Fibroblast of gingiva (primary cell): ENCODE data around the gene LAGE3.

Source experiments
- DNase-seq: peaks from one replicate; pipeline ENCODE4 v3.0.0-alpha.2; 2011; ENCODE audit warnings: low read depth

LAGE3 gene

GRCh38 chrX:154434394-154435168, 44.5 kb downstream of the LAGE3 start:
- DNase-seq, result no peak

GRCh38 chrX:154433605-154434004, 45.5 kb downstream of the LAGE3 start:
- no peak for DNase-seq

GRCh38 chrX:154432210-154432609, 46.9 kb downstream of the LAGE3 start:
- no peak for DNase-seq

GRCh38 chrX:154431341-154431740, 47.7 kb downstream of the LAGE3 start:
- DNase-seq, result no peak

- DNase-seq, result no peak
Observed at GRCh38 chrX:154430916-154431315, 48.2 kb downstream of the LAGE3 start.

- no peak for DNase-seq
Observed at GRCh38 chrX:154430479-154430878, 48.6 kb downstream of the LAGE3 start.

- DNase-seq, result no peak
Observed at GRCh38 chrX:154429711-154430110, 49.4 kb downstream of the LAGE3 start.

GRCh38 chrX:154428176-154429171, 50.6 kb downstream of the LAGE3 start, which contains the start of gene ATP6AP1:
ATP6AP1 (plus strand) TSS chrX:154428677; CDS start chrX:154428693, 16 bp downstream.
- peak; percentile 94 for DNase-seq
